Prostate gland (tissue), 2 donors: Measurements from ENCODE around the gene FGF2. TPM values are rescaled to one million over a fixed set of nuclear protein-coding genes. Genes with fewer than 3 reads are reported as not detected.
"Not testable (repeated sequence)": the region's sequence is repeated elsewhere in the genome, so short reads cannot be mapped to it uniquely, and the experiment has no call there.

ENCODE experiments used
- DNase-seq: peaks from one replicate; pipeline ENCODE4 v3.0.0-alpha.2; 2019; ENCODE audit warnings: low spot score
- H3K27ac ChIP-seq, 2 donors: fragments of 200-600 bp; sonication (generic); 2 replicates each; pipeline ENCODE4 v1.5.1; 2017 to 2019
- H3K27me3 ChIP-seq: fragments of 200-600 bp; sonication (generic); replicated peaks from 2 replicates; pipeline ENCODE4 v1.5.1; 2019; ENCODE audit not compliant: insufficient read depth
- H3K36me3 ChIP-seq, 2 donors: fragments of 200-600 bp; sonication (generic); 1 replicate in 1 of 2; 2 replicates in 1 of 2; pipeline versions ENCODE4 v1.5.1 to v1.8.1; 2017 to 2019
- H3K4me1 ChIP-seq: fragments of 200-600 bp; sonication (generic); replicated peaks from 2 replicates; pipeline ENCODE4 v1.5.1; 2019
- H3K4me3 ChIP-seq, 2 donors: fragments of 200-600 bp; sonication (generic); 2 replicates each; pipeline ENCODE4 v1.5.1; 2017 to 2019
- H3K9me3 ChIP-seq: fragments of 200-600 bp; sonication (generic); 2 replicates; pipeline ENCODE4 v1.5.1; 2017
- CTCF ChIP-seq, 4 experiments: fragments of 200-600 bp in 2 of 4; fragments of 450-650 bp in 2 of 4; sonication (generic) in 2 of 4; IDR thresholded peaks; 1 replicate in 3 of 4; 2 replicates in 1 of 4; pipeline ENCODE4 v1.5.1; 2016 to 2019; ENCODE audit warnings: antibody characterized with exemption in 4 of 4, mild to moderate bottlenecking in 2 of 4, moderate library complexity in 2 of 4
- POLR2A ChIP-seq: fragments of 450-650 bp; IDR thresholded peaks from one replicate; pipeline ENCODE4 v1.6.1; 2016; ENCODE audit warnings: antibody characterized with exemption, mild to moderate bottlenecking
- POLR2AphosphoS5 ChIP-seq: sonication (generic); formaldehyde crosslinking; IDR thresholded peaks from one replicate; pipeline ENCODE4 v1.6.1; 2017; ENCODE audit warnings: antibody characterized with exemption
- WGBS: methylation state at CpG from one replicate; pipeline ENCODE4 v1.1.5; 2018; 5-methylcytosine and 5-hydroxymethylcytosine counted together
- intact Hi-C: fragments of 100-400 bp; cut with DNase I; formaldehyde crosslinking; loops from one replicate; pipeline ENCODE4 v1.14.2; 2022
- total RNA-seq, 2 donors: library from RNA; depleted of rRNA; stranded (reverse); fragments of >200 nt; gene quantifications; one replicate each; pipeline ENCODE4 v1.1.0, GENCODE V29; 2016

Gene FGF2
- total RNA-seq, 2 donors from 2014 or later = 4.4 to 4.8 TPM

GRCh38 chr4:122798917-122799316, 27.7 kb upstream of the FGF2 start:
- no peaks in the 10 kb centered on the region for H3K36me3 ChIP-seq
- intact Hi-C loops = no loop called here
- H3K4me3 ChIP-seq = no peak overlapping the region
- no peaks in the 10 kb centered on the region for H3K27me3 ChIP-seq
- H3K27ac ChIP-seq = no peak overlapping the region
- no peaks in the 10 kb centered on the region for H3K9me3 ChIP-seq
- TF ChIP-seq POLR2A (no peak), POLR2AphosphoS5 (no peak), CTCF (IDR thresholded peaks at IDR 0.05) (no peak)
- no peak for DNase-seq
- WGBS = 95% methylated on average over 2 of the region's 2 CpGs
- no peaks in the 10 kb centered on the region for H3K4me1 ChIP-seq

GRCh38 chr4:122803788-122804208, 22.8 kb upstream of the FGF2 start:
- no peaks in the 10 kb centered on the region for H3K9me3 ChIP-seq
- intact Hi-C loops = no loop called here
- TF ChIP-seq POLR2AphosphoS5 = no peak
- no peak for TF ChIP-seq CTCF (IDR thresholded peaks at IDR 0.05)
- TF ChIP-seq POLR2A = no peak
- H3K27ac ChIP-seq = no peak overlapping the region
- no peaks in the 10 kb centered on the region for H3K4me1 ChIP-seq
- H3K27me3 ChIP-seq = no peaks in the 10 kb centered on the region
- no peak for DNase-seq
- H3K4me3 ChIP-seq = no peak overlapping the region
- no peaks in the 10 kb centered on the region for H3K36me3 ChIP-seq
- 71% methylated on average over 4 of the region's 4 CpGs for WGBS

- H3K27ac ChIP-seq = no peak overlapping the region
- no peak overlapping the region for H3K4me3 ChIP-seq
- intact Hi-C loops = no loop called here
- H3K27me3 ChIP-seq = no peaks in the 10 kb centered on the region
- no peaks in the 10 kb centered on the region for H3K36me3 ChIP-seq
- TF ChIP-seq POLR2AphosphoS5 (no peak), POLR2A (no peak), CTCF (IDR thresholded peaks at IDR 0.05) (no peak)
- DNase-seq = no peak
- WGBS = 67% methylated on average over 3 of the region's 3 CpGs
- no peaks in the 10 kb centered on the region for H3K9me3 ChIP-seq
- H3K4me1 ChIP-seq = no peaks in the 10 kb centered on the region
Measured at GRCh38 chr4:122806981-122807679, 19.5 kb upstream of the FGF2 start.

GRCh38 chr4:122810669-122811068, 16.0 kb upstream of the FGF2 start:
- WGBS = 85% methylated on average over 1 of the region's 1 CpG
- Histone ChIP-seq H3K27ac (no peak overlapping the region), H3K4me1 (no peaks in the 10 kb centered on the region), H3K36me3 (no peaks in the 10 kb centered on the region), H3K27me3 (no peaks in the 10 kb centered on the region), H3K9me3 (no peaks in the 10 kb centered on the region), H3K4me3 (no peak overlapping the region)
- intact Hi-C loops = no loop called here
- TF ChIP-seq CTCF (IDR thresholded peaks at IDR 0.05) (no peak), POLR2AphosphoS5 (no peak), POLR2A (no peak)
- no peak for DNase-seq

- DNase-seq, H3K36me3 ChIP-seq, H3K9me3 ChIP-seq, H3K27me3 ChIP-seq, intact Hi-C loops, H3K4me1 ChIP-seq, H3K4me3 ChIP-seq, H3K27ac ChIP-seq: not testable (repeated sequence)
- 97% methylated on average over 16 of the region's 32 CpGs for WGBS
Measured at GRCh38 chr4:122811781-122812180, 14.8 kb upstream of the FGF2 start.

- intact Hi-C loops, DNase-seq, H3K36me3 ChIP-seq, H3K9me3 ChIP-seq, H3K27ac ChIP-seq, H3K4me1 ChIP-seq, H3K27me3 ChIP-seq, H3K4me3 ChIP-seq: not testable (repeated sequence)
- 88% methylated on average over 3 of the region's 3 CpGs for WGBS
Measured at GRCh38 chr4:122812823-122813222, 13.8 kb upstream of the FGF2 start.
